Spinal cord (tissue), 10 donors: ENCODE results near the gene TMEM51. TPM values are rescaled to one million over a fixed set of nuclear protein-coding genes. Genes with fewer than 3 reads are reported as not detected.
A peak's percentile ranks its signal among the peaks of the same experiment; 100 is the strongest.
"Not testable (repeated sequence)": the region's sequence is repeated elsewhere in the genome, so short reads cannot be mapped to it uniquely, and the experiment has no call there.

Experiments
- DNase-seq, 6 donors: peaks; one replicate each; pipeline versions ENCODE4 v3.0.0 to v3.0.0-alpha.2; 2013 to 2015; ENCODE audit warnings: low spot score in 6 of 6, low read depth in 4 of 6
- H3K27ac ChIP-seq: one replicate; pipeline ENCODE4 v1.5.1; 2013; ENCODE audit warnings: low read depth, low read length, control low read depth
- H3K27me3 ChIP-seq: one replicate; pipeline ENCODE4 v1.6.1; 2013; ENCODE audit warnings: low read length; ENCODE audit not compliant: control insufficient read depth, insufficient read depth
- H3K36me3 ChIP-seq: one replicate; pipeline ENCODE4 v1.6.1; 2013; ENCODE audit warnings: low read length; ENCODE audit not compliant: control insufficient read depth, insufficient read depth
- H3K4me1 ChIP-seq: one replicate; pipeline ENCODE4 v1.6.1; 2013; ENCODE audit warnings: low read length; ENCODE audit not compliant: control insufficient read depth, insufficient read depth
- H3K4me3 ChIP-seq: one replicate; pipeline ENCODE4 v1.5.1; 2013; ENCODE audit warnings: low read depth, low read length, control low read depth
- H3K9me3 ChIP-seq: one replicate; pipeline ENCODE4 v1.6.1; 2013; ENCODE audit warnings: low read length; ENCODE audit not compliant: control insufficient read depth, insufficient read depth
- WGBS: methylation state at CpG from one replicate; pipeline ENCODE4 v1.1.5; 2013; ENCODE audit warnings: missing lambda C conversion rate; ENCODE audit not compliant: insufficient coverage; 5-methylcytosine and 5-hydroxymethylcytosine counted together
- polyA plus RNA-seq, 2 donors: library from polyadenylated mRNA; unstranded; fragments of 120-200 nt; gene quantifications; one replicate each; pipeline ENCODE4 v1.2.1, GENCODE V29; 2013; ENCODE audit not compliant: insufficient read length in 2 of 2
- total RNA-seq, 2 donors: library from RNA; depleted of rRNA in 1 of 2; stranded (reverse); fragments of 120-200 nt in 1 of 2; fragments of >200 nt in 1 of 2; gene quantifications; one replicate each; pipeline versions ENCODE4 v1.2.3 to v1.2.4, GENCODE V29; 2013 to 2014
- donor health status: healthy.

Gene TMEM51
- total and polyA plus RNA-seq, 4 donors = 3.9 to 14.4 (median 12.1) TPM

GRCh38 chr1:15124362-15125100 lies 29.0 kb upstream of the TMEM51 start:
- 92% methylated on average over 8 of the region's 25 CpGs for WGBS
- H3K27me3 ChIP-seq = no peaks in the 10 kb centered on the region

DNA sequence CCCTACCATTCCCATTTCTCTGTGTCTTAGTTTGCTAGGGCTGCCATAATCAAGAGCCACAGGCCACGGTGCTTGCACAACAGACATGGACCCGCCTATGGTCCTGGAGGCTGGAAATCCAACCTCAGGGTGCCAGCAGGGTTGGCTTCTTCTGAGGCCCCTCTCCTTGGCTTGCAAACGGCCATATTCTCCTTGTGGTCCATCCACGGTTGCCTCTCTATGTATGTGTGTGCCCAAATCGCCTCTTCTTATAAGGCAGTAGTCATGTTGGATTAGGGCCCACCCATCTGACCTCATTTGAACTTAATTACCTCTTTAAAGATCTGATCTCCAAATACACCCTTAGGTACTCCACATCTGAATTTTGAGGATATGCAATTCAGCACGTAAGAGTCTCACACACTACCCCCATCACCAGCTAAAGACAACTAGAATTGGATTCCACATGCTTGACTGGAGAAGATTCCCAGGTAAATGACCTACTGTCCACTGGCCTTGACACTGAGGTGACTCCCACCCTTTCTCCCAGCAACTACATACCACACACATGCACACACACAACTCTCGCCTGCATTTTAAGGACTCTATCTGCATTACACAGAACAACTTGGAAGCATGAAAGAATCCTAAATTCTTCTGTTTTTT lies 28.3 kb upstream of the TMEM51 start:
- Histone ChIP-seq H3K4me1 (peaks cover 5% of the 10 kb centered on the region), H3K27me3 (no peaks in the 10 kb centered on the region), H3K27ac (no peak overlapping the region), H3K4me3 (no peak overlapping the region), H3K36me3 (no peaks in the 10 kb centered on the region), H3K9me3 (peaks cover 1% of the 10 kb centered on the region)
- DNase-seq = no peak
- WGBS = 97% methylated on average over 5 of the region's 7 CpGs

More at GRCh38 chr1:15124362-15125100, 29.0 kb upstream of the TMEM51 start:
- Histone ChIP-seq H3K27ac (no peak overlapping the region), H3K36me3 (no peaks in the 10 kb centered on the region), H3K4me1 (peaks cover 5% of the 10 kb centered on the region), H3K9me3 (no peaks in the 10 kb centered on the region), H3K4me3 (no peak overlapping the region)
- DNase-seq = no peak

GRCh38 chr1:15128077-15128476 lies 25.5 kb upstream of the TMEM51 start:
- H3K27ac ChIP-seq = no peak overlapping the region
- DNase-seq = no peak
- 93% methylated on average over 3 of the region's 6 CpGs for WGBS
- no peaks in the 10 kb centered on the region for H3K36me3 ChIP-seq
- no peak overlapping the region for H3K4me3 ChIP-seq
- peaks cover 5% of the 10 kb centered on the region for H3K4me1 ChIP-seq
- H3K27me3 ChIP-seq = no peaks in the 10 kb centered on the region
- peaks cover 2% of the 10 kb centered on the region for H3K9me3 ChIP-seq

DNA sequence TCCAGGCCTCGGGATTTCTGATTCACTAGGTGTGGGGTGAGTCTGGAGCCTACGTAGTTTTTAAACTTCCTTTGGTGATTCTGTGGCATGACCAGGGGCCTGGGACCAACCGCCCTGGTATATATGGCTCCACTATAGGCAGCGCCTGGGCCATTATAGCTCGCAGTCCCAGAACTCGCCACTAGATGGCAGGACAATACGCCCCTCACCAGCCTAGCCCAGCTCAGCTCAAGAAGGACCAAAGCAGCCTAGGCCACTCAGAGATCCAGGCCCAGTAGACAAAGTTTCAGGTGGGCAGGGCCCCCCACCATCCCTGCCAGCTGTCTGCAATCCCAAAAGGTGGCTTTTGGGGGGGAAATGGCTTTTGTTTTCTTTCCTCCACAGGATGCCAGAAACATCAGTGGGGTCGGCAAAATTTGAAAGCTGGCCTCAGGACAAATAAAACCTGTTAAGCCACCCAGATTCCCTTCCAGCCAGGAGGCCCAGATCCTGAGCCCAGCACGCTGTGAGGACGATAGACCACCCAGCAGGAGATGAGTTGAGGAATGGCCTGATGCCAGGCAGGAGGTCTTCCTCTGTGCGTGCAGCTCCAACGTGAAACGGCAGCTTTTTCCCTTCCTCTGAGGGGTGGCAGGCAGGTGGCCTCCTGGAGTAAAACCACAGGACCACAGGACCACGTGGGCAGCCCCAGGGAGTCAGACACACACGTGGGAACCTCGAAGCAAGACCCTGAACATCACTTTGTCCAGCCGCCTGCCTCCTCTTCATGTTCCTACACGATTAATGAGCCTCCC lies 24.8 kb upstream of the TMEM51 start:
- Histone ChIP-seq H3K36me3 (no peaks in the 10 kb centered on the region), H3K27me3 (no peaks in the 10 kb centered on the region), H3K9me3 (peaks cover 2% of the 10 kb centered on the region), H3K4me1 (peaks cover 5% of the 10 kb centered on the region), H3K4me3 (no peak overlapping the region), H3K27ac (no peak overlapping the region)
- DNase-seq = peak in 3 of 6 donors; percentile 55 to 91 (median 85)
- 35% methylated on average over 15 of the region's 18 CpGs for WGBS

- no peak overlapping the region for H3K4me3 ChIP-seq
- H3K27ac ChIP-seq = no peak overlapping the region
- 89% methylated on average over 4 of the region's 4 CpGs for WGBS
- no peaks in the 10 kb centered on the region for H3K27me3 ChIP-seq
- peaks cover 5% of the 10 kb centered on the region for H3K4me1 ChIP-seq
- no peaks in the 10 kb centered on the region for H3K36me3 ChIP-seq
- DNase-seq = no peak
- peaks cover 2% of the 10 kb centered on the region for H3K9me3 ChIP-seq
These were observed 23.6 kb upstream of the TMEM51 start for GRCh38 chr1:15129944-15130343.

GRCh38 chr1:15130607-15131006 lies 22.9 kb upstream of the TMEM51 start:
- 88% methylated on average over 3 of the region's 3 CpGs for WGBS
- H3K4me3 ChIP-seq = no peak overlapping the region
- no peaks in the 10 kb centered on the region for H3K27me3 ChIP-seq
- no peak overlapping the region for H3K27ac ChIP-seq
- H3K4me1 ChIP-seq = peaks cover 5% of the 10 kb centered on the region
- H3K36me3 ChIP-seq = no peaks in the 10 kb centered on the region
- peaks cover 2% of the 10 kb centered on the region for H3K9me3 ChIP-seq
- no peak for DNase-seq

DNA sequence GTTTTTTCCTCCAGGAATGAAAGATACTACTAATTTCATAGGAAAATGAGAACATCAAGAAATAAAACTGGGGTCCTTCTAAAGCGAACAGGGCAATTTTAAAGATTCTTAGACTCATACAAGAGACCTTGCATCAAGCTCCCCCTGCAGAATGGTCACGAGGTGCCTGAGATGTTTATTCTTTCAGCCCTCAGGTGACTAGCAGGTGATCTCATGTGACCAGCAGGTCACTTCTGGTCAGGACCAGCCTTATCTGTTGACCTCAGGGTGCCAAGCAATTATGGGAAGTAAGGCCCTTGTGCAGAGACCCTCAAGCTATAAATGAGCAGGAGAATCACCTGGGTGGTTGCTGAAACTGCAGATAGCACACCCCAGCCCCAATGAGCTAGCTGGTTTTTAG lies 20.6 kb upstream of the TMEM51 start:
- Histone ChIP-seq H3K4me1 (peaks cover 5% of the 10 kb centered on the region), H3K27me3 (no peaks in the 10 kb centered on the region), H3K36me3 (no peaks in the 10 kb centered on the region), H3K4me3 (no peak overlapping the region), H3K27ac (no peak overlapping the region), H3K9me3 (peaks cover 2% of the 10 kb centered on the region)
- 82% methylated on average over 2 of the region's 2 CpGs for WGBS
- DNase-seq = no peak

DNA sequence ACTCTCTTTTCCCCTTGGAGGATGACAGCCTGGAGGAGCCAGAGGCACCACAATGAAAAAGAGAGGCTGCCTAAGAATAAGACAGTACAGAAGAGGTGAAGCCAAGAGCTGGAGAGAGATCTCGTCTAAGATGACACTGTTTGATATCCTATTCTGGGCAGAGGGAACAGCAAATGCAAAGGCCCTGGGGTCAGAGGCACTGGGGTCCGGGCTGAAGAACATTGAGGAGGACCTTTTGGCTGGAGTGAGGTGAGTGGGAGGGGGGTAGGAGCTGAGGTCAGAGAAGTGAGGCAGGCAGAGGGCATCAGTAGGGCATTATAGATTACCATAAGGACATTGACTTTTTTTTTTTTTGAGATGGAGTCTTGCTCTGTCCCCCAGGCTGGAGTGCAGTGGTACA lies 19.3 kb upstream of the TMEM51 start:
- no peaks in the 10 kb centered on the region for H3K27me3 ChIP-seq
- DNase-seq = no peak
- H3K36me3 ChIP-seq = no peaks in the 10 kb centered on the region
- no peak overlapping the region for H3K4me3 ChIP-seq
- no peaks in the 10 kb centered on the region for H3K4me1 ChIP-seq
- peaks cover 2% of the 10 kb centered on the region for H3K9me3 ChIP-seq
- 83% methylated on average over 2 of the region's 2 CpGs for WGBS
- no peak overlapping the region for H3K27ac ChIP-seq

DNA sequence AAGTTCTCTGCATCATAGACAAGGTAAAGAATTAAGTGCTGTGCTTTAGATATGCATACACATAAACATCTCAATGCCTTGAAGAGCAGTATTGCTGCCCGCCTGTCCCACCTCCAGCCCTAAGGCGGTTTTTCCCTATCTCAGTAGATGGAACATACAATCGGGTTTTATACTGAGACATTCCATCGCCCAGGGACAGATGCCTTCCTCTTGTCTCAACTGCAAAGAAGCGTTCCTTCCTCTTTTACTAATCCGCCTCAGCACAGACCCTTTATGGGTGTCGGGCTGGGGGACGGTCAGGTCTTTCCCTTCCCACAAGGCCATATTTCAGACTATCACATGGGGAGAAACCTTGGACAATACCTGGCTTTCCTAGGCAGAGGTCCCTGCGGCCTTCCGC lies 17.9 kb upstream of the TMEM51 start:
- H3K36me3 ChIP-seq, H3K4me3 ChIP-seq, H3K27ac ChIP-seq, H3K27me3 ChIP-seq, DNase-seq, H3K4me1 ChIP-seq, H3K9me3 ChIP-seq: not testable (repeated sequence)
- 83% methylated on average over 2 of the region's 10 CpGs for WGBS
